K562 (cell line): ENCODE measurements around the gene RBP3. TPM values are rescaled to one million over a fixed set of nuclear protein-coding genes. Genes with fewer than 3 reads are reported as not detected.

ENCODE experiments used
- BHLHE40 ChIP-seq: IDR thresholded peaks from 2 replicates; pipeline ENCODE4 v1.6.1; 2011; ENCODE audit warnings: low read length, improper control_type of control experiment
- DDX20 ChIP-seq: fragments of 450-650 bp; IDR thresholded peaks from 2 replicates; pipeline ENCODE4 v1.6.1; 2016; ENCODE audit warnings: missing genetic modification characterization, low read depth, mild to moderate bottlenecking, missing compliant biosample characterization, moderate library complexity
- EP400 ChIP-seq: fragments of 450-650 bp; IDR thresholded peaks from 2 replicates; pipeline ENCODE4 v1.6.1; 2017; ENCODE audit warnings: antibody characterized with exemption, mild to moderate bottlenecking, moderate library complexity
- FUS ChIP-seq: fragments of 200-400 bp; formaldehyde crosslinking; optimal IDR thresholded peaks from 2 replicates; pipeline ENCODE3; 2017; ENCODE audit warnings: low read depth, low read length
- MCM3 ChIP-seq: fragments of 450-650 bp; IDR thresholded peaks from 2 replicates; pipeline ENCODE4 v1.6.1; 2016
- MYC ChIP-seq, 2 experiments: fragments of 250-450 bp in 1 of 2; sonication (Bioruptor Pico) in 1 of 2; IDR thresholded peaks; 2 replicates each; pipeline versions ENCODE4 v1.5.1 to v1.6.1; 2012 to 2021; ENCODE audit warnings: low read depth in 2 of 2, borderline replicate concordance in 1 of 2, improper control_type of control experiment in 1 of 2, low read length in 1 of 2, mild to moderate bottlenecking in 1 of 2, moderate library complexity in 1 of 2
- NFATC3 ChIP-seq: fragments of 450-650 bp; IDR thresholded peaks from 2 replicates; pipeline ENCODE4 v1.6.1; 2017; ENCODE audit warnings: mild to moderate bottlenecking
- SAFB ChIP-seq: fragments of 200-400 bp; formaldehyde crosslinking; IDR thresholded peaks from 2 replicates; pipeline ENCODE4 v1.6.1; 2017; ENCODE audit warnings: low read depth, low read length, borderline replicate concordance
- SMARCA4 ChIP-seq: fragments of 450-650 bp; IDR thresholded peaks from 2 replicates; pipeline ENCODE4 v1.6.1; 2016
- SRSF1 ChIP-seq: fragments of 200-400 bp; formaldehyde crosslinking; IDR thresholded peaks from 2 replicates; pipeline ENCODE4 v1.6.1; 2017; ENCODE audit warnings: mild to moderate bottlenecking, low read depth, low read length, moderate library complexity
- TBL1XR1 ChIP-seq, 2 experiments: IDR thresholded peaks; 2 replicates each; pipeline ENCODE4 v1.6.1; 2012; ENCODE audit warnings: improper control_type of control experiment in 2 of 2, low read length in 2 of 2, mild to moderate bottlenecking in 1 of 2
- ZKSCAN8 ChIP-seq: fragments of 200-800 bp; sonication (Bioruptor generic); IDR thresholded peaks from 2 replicates; pipeline ENCODE4 v1.6.1; 2016; ENCODE audit warnings: missing genetic modification characterization, missing compliant biosample characterization
- ZNF282 ChIP-seq: sonication (generic); formaldehyde crosslinking; IDR thresholded peaks from 2 replicates; pipeline ENCODE4 v1.8.1; 2023; ENCODE audit warnings: missing genetic modification reagents
- polyA plus RNA-seq, 8 experiments: library from polyadenylated mRNA; depleted of rRNA in 4 of 8; stranded (reverse) in 5 of 8; unstranded in 3 of 8; fragments of >200 nt; fragmentation: Nextera tagmentation in 2 of 8; fragmentation: Illumina TruSeq in 1 of 8; extraction: Ambion mirVana in 2 of 8; extraction: Trizol in 1 of 8; gene quantifications; 2 replicates each; pipeline versions ENCODE4 v1.2.1 to v1.2.3, GENCODE V29; 2011 to 2014; ENCODE audit warnings: inconsistent platforms in 1 of 8, missing spikeins in 1 of 8
- total RNA-seq, 7 experiments: library from RNA; depleted of rRNA in 6 of 7; stranded (reverse); fragments of >200 nt in 6 of 7; fragmentation: Illumina TruSeq in 2 of 7; extraction: Trizol in 2 of 7; gene quantifications; 2 replicates each; pipeline versions ENCODE4 v1.2.1 to v1.2.3, GENCODE V29; 2011 to 2021; ENCODE audit warnings: low replicate concordance in 1 of 7
- TF ChIP-seq, protein P1 (sequence below): fragments of 250-450 bp; sonication (Bioruptor Pico); IDR thresholded peaks from 2 replicates; pipeline ENCODE4 v1.8.0; 2021; ENCODE audit warnings: moderate library complexity, mild to moderate bottlenecking, inconsistent platforms
- TF ChIP-seq, protein P2 (sequence below): sonication (generic); formaldehyde crosslinking; IDR thresholded peaks from 2 replicates; pipeline ENCODE4 v1.8.1; 2023; ENCODE audit warnings: mild to moderate bottlenecking, missing genetic modification reagents, moderate library complexity
- TF ChIP-seq, protein P3 (sequence below): fragments of 150-350 bp; IDR thresholded peaks from 2 replicates; pipeline ENCODE4 v1.6.1; 2014; ENCODE audit warnings: low read depth, mild to moderate bottlenecking, low read length, borderline replicate concordance
- TF ChIP-seq, protein P4 (sequence below): fragments of 250-450 bp; sonication (Bioruptor Pico); IDR thresholded peaks from 2 replicates; pipeline ENCODE4 v1.5.0; 2021
- TF ChIP-seq, protein P5 (sequence below): fragments of 250-450 bp; sonication (Bioruptor Pico); IDR thresholded peaks from 2 replicates; pipeline ENCODE4 v1.5.0; 2022; ENCODE audit warnings: mild to moderate bottlenecking

The RBP3 gene
- total and polyA plus RNA-seq, 9 of the 15 experiments (the other 6 are each of a cell fraction or from before 2014, with no cell fraction given), result not detected

DNA sequence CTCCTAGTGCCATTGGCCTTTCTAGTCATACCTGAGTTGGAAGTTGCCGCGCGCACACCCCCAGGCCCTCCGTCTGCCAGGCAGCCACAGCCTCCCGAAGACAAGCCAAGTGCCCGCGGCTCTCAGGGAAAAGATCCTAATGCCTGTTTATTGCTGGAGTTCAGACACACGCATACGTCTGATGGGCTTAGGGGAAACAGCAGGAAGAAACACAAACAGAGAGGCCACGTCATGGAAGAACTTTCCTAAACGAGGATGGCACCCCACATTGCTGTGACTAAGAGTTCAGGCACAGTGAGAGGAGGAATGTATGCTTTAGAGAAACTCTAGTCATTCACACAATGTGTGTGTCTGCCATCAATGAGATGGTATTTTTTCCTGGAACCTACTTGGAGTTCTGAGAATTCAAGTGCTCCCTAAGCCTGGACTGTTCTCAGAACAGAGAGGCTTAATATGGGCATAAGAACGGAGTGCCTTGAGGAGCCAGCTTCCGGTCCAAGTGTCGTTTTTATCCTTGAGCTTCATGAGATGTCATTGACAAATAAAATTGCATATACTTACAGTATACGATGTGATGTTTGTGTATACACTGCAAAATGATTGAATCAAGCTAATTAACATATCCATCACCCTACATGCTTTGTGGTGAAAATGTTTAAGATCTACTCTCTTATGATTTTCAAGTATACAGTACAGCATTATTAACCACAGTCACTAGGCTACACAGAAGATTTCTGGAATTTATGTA, 11.6 kb upstream of the RBP3 start (continued):
- TF ChIP-seq, protein P1, sequence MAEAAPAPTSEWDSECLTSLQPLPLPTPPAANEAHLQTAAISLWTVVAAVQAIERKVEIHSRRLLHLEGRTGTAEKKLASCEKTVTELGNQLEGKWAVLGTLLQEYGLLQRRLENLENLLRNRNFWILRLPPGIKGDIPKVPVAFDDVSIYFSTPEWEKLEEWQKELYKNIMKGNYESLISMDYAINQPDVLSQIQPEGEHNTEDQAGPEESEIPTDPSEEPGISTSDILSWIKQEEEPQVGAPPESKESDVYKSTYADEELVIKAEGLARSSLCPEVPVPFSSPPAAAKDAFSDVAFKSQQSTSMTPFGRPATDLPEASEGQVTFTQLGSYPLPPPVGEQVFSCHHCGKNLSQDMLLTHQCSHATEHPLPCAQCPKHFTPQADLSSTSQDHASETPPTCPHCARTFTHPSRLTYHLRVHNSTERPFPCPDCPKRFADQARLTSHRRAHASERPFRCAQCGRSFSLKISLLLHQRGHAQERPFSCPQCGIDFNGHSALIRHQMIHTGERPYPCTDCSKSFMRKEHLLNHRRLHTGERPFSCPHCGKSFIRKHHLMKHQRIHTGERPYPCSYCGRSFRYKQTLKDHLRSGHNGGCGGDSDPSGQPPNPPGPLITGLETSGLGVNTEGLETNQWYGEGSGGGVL (CRISPR knock-in tag), result no peak
- TF ChIP-seq DDX20, result 0 out of 2 replicates have a peak, but pooled peaks have one; percentile 48
- no peak for TF ChIP-seq ZNF282 (CRISPR knock-in tag)
- TF ChIP-seq, protein P2, sequence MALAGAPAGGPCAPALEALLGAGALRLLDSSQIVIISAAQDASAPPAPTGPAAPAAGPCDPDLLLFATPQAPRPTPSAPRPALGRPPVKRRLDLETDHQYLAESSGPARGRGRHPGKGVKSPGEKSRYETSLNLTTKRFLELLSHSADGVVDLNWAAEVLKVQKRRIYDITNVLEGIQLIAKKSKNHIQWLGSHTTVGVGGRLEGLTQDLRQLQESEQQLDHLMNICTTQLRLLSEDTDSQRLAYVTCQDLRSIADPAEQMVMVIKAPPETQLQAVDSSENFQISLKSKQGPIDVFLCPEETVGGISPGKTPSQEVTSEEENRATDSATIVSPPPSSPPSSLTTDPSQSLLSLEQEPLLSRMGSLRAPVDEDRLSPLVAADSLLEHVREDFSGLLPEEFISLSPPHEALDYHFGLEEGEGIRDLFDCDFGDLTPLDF (CRISPR knock-in tag), result no peak
- no peak for TF ChIP-seq SAFB
- peak; percentile 63; the same call in 1 of the 2 replicates for TF ChIP-seq ZKSCAN8 (CRISPR knock-in tag)
- TF ChIP-seq BHLHE40, result no peak
- TF ChIP-seq MYC (IDR thresholded peaks at IDR 0.05; ENCODE audit: low read depth, low read length), result 0 out of 2 replicates have a peak, but pooled peaks have one; percentile 28
- no peak for TF ChIP-seq MYC (CRISPR knock-in tag; IDR thresholded peaks at IDR 0.05; ENCODE audit: borderline replicate concordance, low read depth)
- TF ChIP-seq, protein P3, sequence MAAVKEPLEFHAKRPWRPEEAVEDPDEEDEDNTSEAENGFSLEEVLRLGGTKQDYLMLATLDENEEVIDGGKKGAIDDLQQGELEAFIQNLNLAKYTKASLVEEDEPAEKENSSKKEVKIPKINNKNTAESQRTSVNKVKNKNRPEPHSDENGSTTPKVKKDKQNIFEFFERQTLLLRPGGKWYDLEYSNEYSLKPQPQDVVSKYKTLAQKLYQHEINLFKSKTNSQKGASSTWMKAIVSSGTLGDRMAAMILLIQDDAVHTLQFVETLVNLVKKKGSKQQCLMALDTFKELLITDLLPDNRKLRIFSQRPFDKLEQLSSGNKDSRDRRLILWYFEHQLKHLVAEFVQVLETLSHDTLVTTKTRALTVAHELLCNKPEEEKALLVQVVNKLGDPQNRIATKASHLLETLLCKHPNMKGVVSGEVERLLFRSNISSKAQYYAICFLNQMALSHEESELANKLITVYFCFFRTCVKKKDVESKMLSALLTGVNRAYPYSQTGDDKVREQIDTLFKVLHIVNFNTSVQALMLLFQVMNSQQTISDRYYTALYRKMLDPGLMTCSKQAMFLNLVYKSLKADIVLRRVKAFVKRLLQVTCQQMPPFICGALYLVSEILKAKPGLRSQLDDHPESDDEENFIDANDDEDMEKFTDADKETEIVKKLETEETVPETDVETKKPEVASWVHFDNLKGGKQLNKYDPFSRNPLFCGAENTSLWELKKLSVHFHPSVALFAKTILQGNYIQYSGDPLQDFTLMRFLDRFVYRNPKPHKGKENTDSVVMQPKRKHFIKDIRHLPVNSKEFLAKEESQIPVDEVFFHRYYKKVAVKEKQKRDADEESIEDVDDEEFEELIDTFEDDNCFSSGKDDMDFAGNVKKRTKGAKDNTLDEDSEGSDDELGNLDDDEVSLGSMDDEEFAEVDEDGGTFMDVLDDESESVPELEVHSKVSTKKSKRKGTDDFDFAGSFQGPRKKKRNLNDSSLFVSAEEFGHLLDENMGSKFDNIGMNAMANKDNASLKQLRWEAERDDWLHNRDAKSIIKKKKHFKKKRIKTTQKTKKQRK, result no peak
- TF ChIP-seq EP400, result peak; percentile 53
- TF ChIP-seq, protein P4, sequence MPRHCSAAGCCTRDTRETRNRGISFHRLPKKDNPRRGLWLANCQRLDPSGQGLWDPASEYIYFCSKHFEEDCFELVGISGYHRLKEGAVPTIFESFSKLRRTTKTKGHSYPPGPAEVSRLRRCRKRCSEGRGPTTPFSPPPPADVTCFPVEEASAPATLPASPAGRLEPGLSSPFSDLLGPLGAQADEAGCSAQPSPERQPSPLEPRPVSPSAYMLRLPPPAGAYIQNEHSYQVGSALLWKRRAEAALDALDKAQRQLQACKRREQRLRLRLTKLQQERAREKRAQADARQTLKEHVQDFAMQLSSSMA, result no peak
- TF ChIP-seq SMARCA4, result peak; percentile 70
- TF ChIP-seq MCM3, result no peak
- TF ChIP-seq NFATC3, result peak; percentile 59; the same call in 1 of the 2 replicates
- TF ChIP-seq FUS, result no peak
- TF ChIP-seq, protein P5, sequence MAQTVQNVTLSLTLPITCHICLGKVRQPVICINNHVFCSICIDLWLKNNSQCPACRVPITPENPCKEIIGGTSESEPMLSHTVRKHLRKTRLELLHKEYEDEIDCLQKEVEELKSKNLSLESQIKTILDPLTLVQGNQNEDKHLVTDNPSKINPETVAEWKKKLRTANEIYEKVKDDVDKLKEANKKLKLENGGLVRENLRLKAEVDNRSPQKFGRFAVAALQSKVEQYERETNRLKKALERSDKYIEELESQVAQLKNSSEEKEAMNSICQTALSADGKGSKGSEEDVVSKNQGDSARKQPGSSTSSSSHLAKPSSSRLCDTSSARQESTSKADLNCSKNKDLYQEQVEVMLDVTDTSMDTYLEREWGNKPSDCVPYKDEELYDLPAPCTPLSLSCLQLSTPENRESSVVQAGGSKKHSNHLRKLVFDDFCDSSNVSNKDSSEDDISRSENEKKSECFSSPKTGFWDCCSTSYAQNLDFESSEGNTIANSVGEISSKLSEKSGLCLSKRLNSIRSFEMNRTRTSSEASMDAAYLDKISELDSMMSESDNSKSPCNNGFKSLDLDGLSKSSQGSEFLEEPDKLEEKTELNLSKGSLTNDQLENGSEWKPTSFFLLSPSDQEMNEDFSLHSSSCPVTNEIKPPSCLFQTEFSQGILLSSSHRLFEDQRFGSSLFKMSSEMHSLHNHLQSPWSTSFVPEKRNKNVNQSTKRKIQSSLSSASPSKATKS (CRISPR knock-in tag), result 0 out of 2 replicates have a peak, but pooled peaks have one; percentile 28
- TF ChIP-seq SRSF1, result no peak
- peak in 1 of 2 experiments; percentile 69; a peak in 1 of 4 replicates for TF ChIP-seq TBL1XR1 (IDR thresholded peaks at IDR 0.05; ENCODE audit: low read length in 2 of 2)
